K562 (cell line): ENCODE results near the gene MED16. TPM values are rescaled to one million over a fixed set of nuclear protein-coding genes. Genes with fewer than 3 reads are reported as not detected.
A peak's percentile ranks its signal among the peaks of the same experiment; 100 is the strongest.

Experiments
- ATAC-seq: fragments of 200-7000 bp; cut with Tn5 transposase; 3 replicates; pipeline ENCODE4 v1.9.1; 2020; ENCODE audit warnings: moderate library complexity
- BruUV-seq: library from RNA; stranded (reverse); fragments of 400-500 nt; replicated peaks from 2 replicates; lab custom pipeline; 2021; lab: Mats Ljungman, UMichigan
- CTCF ChIA-PET: fragments of 300-600 bp; formaldehyde crosslinking; extraction: SDS; loops from one replicate; lab custom pipeline; 2021; ENCODE audit warnings: low intra/inter-chr PET ratio; lab: Yijun Ruan, JAX
- POLR2A ChIA-PET: fragments of 300-600, 350-650 bp; sonication (Branson Sonifier 250); formaldehyde crosslinking; extraction: SDS; loops from one replicate; lab custom pipeline; 2021; ENCODE audit warnings: antibody characterized with exemption, inconsistent platforms; lab: Yijun Ruan, JAX
- DNase-seq, 4 experiments: peaks; one replicate each; pipeline versions ENCODE4 v3.0.0 to v3.0.0-alpha.2; 2011 to 2018; ENCODE audit warnings: low spot score in 3 of 4, mixed read lengths in 3 of 4; ENCODE audit errors: extremely low read depth in 1 of 4
- FAIRE-seq: peaks from 2 replicates; lab custom pipeline; 2011; peaks lifted over from hg19 to GRCh38; lab: Jason Lieb, UNC
- H2AFZ ChIP-seq: 2 replicates; pipeline ENCODE4 v1.6.0; 2011; ENCODE audit warnings: low read depth, low read length, control low read depth, inconsistent platforms
- H3K27ac ChIP-seq: fragments of 200-600 bp; 3 replicates; pipeline ENCODE4 v1.8.0; 2011; ENCODE audit warnings: low read depth, mild to moderate bottlenecking, control low read depth, inconsistent platforms, low read length, moderate library complexity, mixed read lengths; ENCODE audit errors: extremely low read depth
- H3K27me3 ChIP-seq, 2 experiments: fragments of 300-600 bp in 1 of 2; 2 replicates in 1 of 2; 3 replicates in 1 of 2; pipeline versions ENCODE4 v1.6.0 to v1.8.0; 2011; ENCODE audit warnings: inconsistent platforms in 2 of 2, low read length in 2 of 2, mild to moderate bottlenecking in 1 of 2, mixed read lengths in 1 of 2, moderate library complexity in 1 of 2; ENCODE audit not compliant: control insufficient read depth in 2 of 2, insufficient read depth in 2 of 2
- H3K36me3 ChIP-seq: fragments of 300-600 bp; 3 replicates; pipeline ENCODE4 v1.8.0; 2011; ENCODE audit warnings: mild to moderate bottlenecking, low read length, inconsistent platforms; ENCODE audit not compliant: control insufficient read depth, insufficient read depth
- H3K4me1 ChIP-seq, 2 experiments: fragments of 200-600 bp in 1 of 2; replicated peaks in 1 of 2; 2 replicates in 1 of 2; 3 replicates in 1 of 2; pipeline versions ENCODE4 v1.5.1 to v1.8.0; 2011; ENCODE audit warnings: inconsistent platforms in 2 of 2, low read length in 2 of 2, mild to moderate bottlenecking in 1 of 2, mixed read lengths in 1 of 2, moderate library complexity in 1 of 2; ENCODE audit not compliant: control insufficient read depth in 2 of 2, insufficient read depth in 2 of 2
- H3K4me2 ChIP-seq: 2 replicates; pipeline ENCODE4 v1.6.1; 2011; ENCODE audit warnings: low read length, control low read depth, inconsistent platforms, mixed read lengths; ENCODE audit not compliant: insufficient read depth
- H3K4me3 ChIP-seq: fragments of 200-600 bp; sonication (generic), shearing (Covaris generic); 2 replicates; pipeline ENCODE4 v1.5.1; 2016; ENCODE audit warnings: control low read depth, inconsistent platforms
- H3K79me2 ChIP-seq: fragments of 200-600 bp; 3 replicates; pipeline ENCODE4 v1.8.0; 2011; ENCODE audit warnings: low read length, inconsistent platforms; ENCODE audit not compliant: control insufficient read depth, insufficient read depth
- H3K9ac ChIP-seq, 2 experiments: 2 replicates each; pipeline versions ENCODE4 v1.6.0 to v1.6.1; 2011; ENCODE audit warnings: low read depth in 2 of 2, low read length in 2 of 2, control low read depth in 1 of 2, inconsistent platforms in 1 of 2, mild to moderate bottlenecking in 1 of 2, mixed read lengths in 1 of 2; ENCODE audit not compliant: insufficient read depth in 1 of 2
- H3K9me1 ChIP-seq: one replicate; pipeline ENCODE4 v1.6.0; 2011; ENCODE audit warnings: inconsistent platforms, mild to moderate bottlenecking, low read length, moderate library complexity; ENCODE audit not compliant: control insufficient read depth, insufficient read depth
- H3K9me3 ChIP-seq: replicated peaks from 2 replicates; pipeline ENCODE4 v1.5.1; 2011; ENCODE audit warnings: low read depth, low read length, inconsistent platforms; ENCODE audit not compliant: control insufficient read depth, insufficient read depth
- H4K20me1 ChIP-seq: replicated peaks from 2 replicates; pipeline ENCODE4 v1.6.1; 2011; ENCODE audit warnings: low read length, inconsistent platforms, mixed read lengths; ENCODE audit not compliant: control insufficient read depth, insufficient read depth
- ARID3B ChIP-seq: fragments of 250-450 bp; sonication (Bioruptor Pico); IDR thresholded peaks from 2 replicates; pipeline ENCODE4 v1.4.0; 2020; ENCODE audit warnings: borderline replicate concordance
- DACH1 ChIP-seq: fragments of 450-650 bp; IDR thresholded peaks from 2 replicates; pipeline ENCODE4 v1.6.1; 2018; ENCODE audit not compliant: partially characterized antibody
- DMBX1 ChIP-seq: fragments of 250-450 bp; sonication (Bioruptor Pico); IDR thresholded peaks from 2 replicates; pipeline ENCODE4 v1.8.0; 2022; ENCODE audit warnings: inconsistent platforms, mild to moderate bottlenecking, moderate library complexity, borderline replicate concordance
- FOXA1 ChIP-seq: fragments of 450-650 bp; IDR thresholded peaks from 2 replicates; pipeline ENCODE4 v1.6.1; 2016; ENCODE audit warnings: mild to moderate bottlenecking, borderline replicate concordance
- GATAD2A ChIP-seq: fragments of 450-650 bp; IDR thresholded peaks from 2 replicates; pipeline ENCODE4 v1.6.1; 2017
- RBFOX2 ChIP-seq: fragments of 200-400 bp; formaldehyde crosslinking; IDR thresholded peaks from 2 replicates; pipeline ENCODE4 v1.6.1; 2017; ENCODE audit warnings: low read depth, mild to moderate bottlenecking, low read length, moderate library complexity
- SMAD4 ChIP-seq: fragments of 250-450 bp; sonication (Bioruptor Pico); conservative IDR thresholded peaks from 2 replicates; pipeline ENCODE4 v1.8.0; 2021; ENCODE audit warnings: inconsistent platforms, mild to moderate bottlenecking, moderate library complexity
- SRSF7 ChIP-seq: fragments of 200-400 bp; formaldehyde crosslinking; optimal IDR thresholded peaks from 2 replicates; pipeline ENCODE3; 2017; ENCODE audit warnings: mild to moderate bottlenecking, low read depth, low read length
- USF2 ChIP-seq: sonication (generic); formaldehyde crosslinking; IDR thresholded peaks from 2 replicates; pipeline ENCODE4 v1.5.0; 2020; ENCODE audit warnings: missing genetic modification reagents
- ZFP1 ChIP-seq: fragments of 450-650 bp; formaldehyde crosslinking; IDR thresholded peaks from 2 replicates; pipeline ENCODE4 v1.4.0; 2020; ENCODE audit warnings: mild to moderate bottlenecking, mixed read lengths
- ZNF134 ChIP-seq: fragments of 250-450 bp; sonication (Bioruptor Pico); conservative IDR thresholded peaks from 2 replicates; pipeline ENCODE4 v1.4.0; 2020
- ZNF445 ChIP-seq: fragments of 250-450 bp; sonication (Bioruptor Pico); IDR thresholded peaks from 2 replicates; pipeline ENCODE4 v1.4.0; 2020; ENCODE audit warnings: low read depth, mild to moderate bottlenecking, moderate library complexity
- WGBS: fragments of 100-300 bp; shearing (Covaris generic); methylation state at CpG from one replicate; pipeline ENCODE4 v1.1.6; 2016; ENCODE audit warnings: low coverage, mixed read lengths; ENCODE audit not compliant: insufficient coverage; ENCODE audit errors: missing lambda C conversion rate; 5-methylcytosine and 5-hydroxymethylcytosine counted together
- in situ Hi-C: fragments of 300-500 bp; cut with MboI; formaldehyde crosslinking; loops from 4 replicates; pipeline ENCODE4 v1.15.0; 2018; ENCODE audit warnings: inconsistent platforms, mixed read lengths
- intact Hi-C: fragments of 100-400 bp; cut with micrococcal nuclease; formaldehyde crosslinking; loops from 2 replicates; pipeline ENCODE4 v1.14.2; 2022
- polyA plus RNA-seq, 8 experiments: library from polyadenylated mRNA; depleted of rRNA in 4 of 8; stranded (reverse) in 5 of 8; unstranded in 3 of 8; fragments of >200 nt; fragmentation: Nextera tagmentation in 2 of 8; fragmentation: Illumina TruSeq in 1 of 8; extraction: Ambion mirVana in 2 of 8; extraction: Trizol in 1 of 8; gene quantifications; 2 replicates each; pipeline versions ENCODE4 v1.2.1 to v1.2.3, GENCODE V29; 2011 to 2014; ENCODE audit warnings: inconsistent platforms in 1 of 8, missing spikeins in 1 of 8
- total RNA-seq, 7 experiments: library from RNA; depleted of rRNA in 6 of 7; stranded (reverse); fragments of >200 nt in 6 of 7; fragmentation: Illumina TruSeq in 2 of 7; extraction: Trizol in 2 of 7; gene quantifications; 2 replicates each; pipeline versions ENCODE4 v1.2.1 to v1.2.3, GENCODE V29; 2011 to 2021; ENCODE audit warnings: low replicate concordance in 1 of 7
- TF ChIP-seq, protein P1 (sequence below): fragments of 450-650 bp; conservative IDR thresholded peaks from 2 replicates; pipeline ENCODE4 v1.6.1; 2016; ENCODE audit warnings: missing genetic modification characterization, low read depth, mild to moderate bottlenecking, control low read depth, missing compliant biosample characterization
- TF ChIP-seq, protein P2 (sequence below): fragments of 150-350 bp; IDR thresholded peaks from 2 replicates; pipeline ENCODE4 v1.6.1; 2014; ENCODE audit warnings: low read depth, mild to moderate bottlenecking, low read length, borderline replicate concordance

MED16 gene
- total and polyA plus RNA-seq, 9 of the 15 experiments (the other 6 are each of a cell fraction or from before 2014, with no cell fraction given) = 0.89 to 59.9 (median 8.6) TPM

- POLR2A ChIA-PET = interaction anchor here (0.5 to 4.2 kb wide), 7 partner anchors 31 to 345 kb away, joined by 3 to 24 read pairs (median 3); partner anchors contain the start of genes RNU6-2 and WDR18
- Histone ChIP-seq H3K27me3 (no peaks in the 10 kb centered on the region), H3K27ac (peak overlapping the region; percentile 97), H2AFZ (peak overlapping the region; percentile 82), H3K9me1 (no peaks in the 10 kb centered on the region), H3K9me3 (no peaks in the 10 kb centered on the region), H3K4me3 (peak overlapping the region; percentile 99), H3K4me2 (peak overlapping the region; percentile 95), H3K4me1 (peaks cover 8 to 75% of the 10 kb centered on the region in 2 experiments; a peak in 4 of 5 replicates), H4K20me1 (no peaks in the 10 kb centered on the region; the same call in 1 of the 2 replicates), H3K79me2 (peaks cover 65% of the 10 kb centered on the region), H3K9ac (peak overlapping the region; percentile 85 to 99), H3K36me3 (peaks cover 20% of the 10 kb centered on the region; the same call in 2 of the 3 replicates)
- no TSS peak for BruUV-seq
- peak; percentile 63 for ATAC-seq
- in situ Hi-C loops = no loop called here
- 0% methylated on average over 17 of the region's 39 CpGs for WGBS
- CTCF ChIA-PET = interaction anchor here (0.6 to 8.8 kb wide), 2 partner anchors 58 to 79 kb away, joined by 3 to 158 read pairs; partner anchors contain the start of gene WDR18
- DNase-seq = peak; percentile 50 to 76 (median 62)
- intact Hi-C loops = loop anchor here (1.0 to 2.0 kb wide), 2 partner anchors 30 to 55 kb away; no protein-coding TSS in a partner anchor
- peak; percentile 91 for FAIRE-seq
- TF ChIP-seq FOXA1 (no peak), ZFP1 (no peak), DACH1 (peak; percentile 29), ARID3B (CRISPR knock-in tag) (peak; percentile 81; the same call in 1 of the 2 replicates), SMAD4 (peak; percentile 73), USF2 (CRISPR knock-in tag) (peak; percentile 77), RBFOX2 (peak; percentile 85), GATAD2A (peak; percentile 58; the same call in 1 of the 2 replicates), ZNF134 (CRISPR knock-in tag) (0 out of 2 replicates have a peak, but pooled peaks have one; percentile 26), DMBX1 (CRISPR knock-in tag) (peak; percentile 80), ZNF445 (CRISPR knock-in tag) (no peak), SRSF7 (no peak)
- TF ChIP-seq, protein P1, sequence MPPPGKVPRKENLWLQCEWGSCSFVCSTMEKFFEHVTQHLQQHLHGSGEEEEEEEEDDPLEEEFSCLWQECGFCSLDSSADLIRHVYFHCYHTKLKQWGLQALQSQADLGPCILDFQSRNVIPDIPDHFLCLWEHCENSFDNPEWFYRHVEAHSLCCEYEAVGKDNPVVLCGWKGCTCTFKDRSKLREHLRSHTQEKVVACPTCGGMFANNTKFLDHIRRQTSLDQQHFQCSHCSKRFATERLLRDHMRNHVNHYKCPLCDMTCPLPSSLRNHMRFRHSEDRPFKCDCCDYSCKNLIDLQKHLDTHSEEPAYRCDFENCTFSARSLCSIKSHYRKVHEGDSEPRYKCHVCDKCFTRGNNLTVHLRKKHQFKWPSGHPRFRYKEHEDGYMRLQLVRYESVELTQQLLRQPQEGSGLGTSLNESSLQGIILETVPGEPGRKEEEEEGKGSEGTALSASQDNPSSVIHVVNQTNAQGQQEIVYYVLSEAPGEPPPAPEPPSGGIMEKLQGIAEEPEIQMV = no peak
- TF ChIP-seq, protein P2, sequence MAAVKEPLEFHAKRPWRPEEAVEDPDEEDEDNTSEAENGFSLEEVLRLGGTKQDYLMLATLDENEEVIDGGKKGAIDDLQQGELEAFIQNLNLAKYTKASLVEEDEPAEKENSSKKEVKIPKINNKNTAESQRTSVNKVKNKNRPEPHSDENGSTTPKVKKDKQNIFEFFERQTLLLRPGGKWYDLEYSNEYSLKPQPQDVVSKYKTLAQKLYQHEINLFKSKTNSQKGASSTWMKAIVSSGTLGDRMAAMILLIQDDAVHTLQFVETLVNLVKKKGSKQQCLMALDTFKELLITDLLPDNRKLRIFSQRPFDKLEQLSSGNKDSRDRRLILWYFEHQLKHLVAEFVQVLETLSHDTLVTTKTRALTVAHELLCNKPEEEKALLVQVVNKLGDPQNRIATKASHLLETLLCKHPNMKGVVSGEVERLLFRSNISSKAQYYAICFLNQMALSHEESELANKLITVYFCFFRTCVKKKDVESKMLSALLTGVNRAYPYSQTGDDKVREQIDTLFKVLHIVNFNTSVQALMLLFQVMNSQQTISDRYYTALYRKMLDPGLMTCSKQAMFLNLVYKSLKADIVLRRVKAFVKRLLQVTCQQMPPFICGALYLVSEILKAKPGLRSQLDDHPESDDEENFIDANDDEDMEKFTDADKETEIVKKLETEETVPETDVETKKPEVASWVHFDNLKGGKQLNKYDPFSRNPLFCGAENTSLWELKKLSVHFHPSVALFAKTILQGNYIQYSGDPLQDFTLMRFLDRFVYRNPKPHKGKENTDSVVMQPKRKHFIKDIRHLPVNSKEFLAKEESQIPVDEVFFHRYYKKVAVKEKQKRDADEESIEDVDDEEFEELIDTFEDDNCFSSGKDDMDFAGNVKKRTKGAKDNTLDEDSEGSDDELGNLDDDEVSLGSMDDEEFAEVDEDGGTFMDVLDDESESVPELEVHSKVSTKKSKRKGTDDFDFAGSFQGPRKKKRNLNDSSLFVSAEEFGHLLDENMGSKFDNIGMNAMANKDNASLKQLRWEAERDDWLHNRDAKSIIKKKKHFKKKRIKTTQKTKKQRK = no peak
These were observed 32.1 kb upstream of the MED16 start for GRCh38 chr19:925087-925525.
